A549 (cell line): ENCODE data around the gene PSAPL1.

Experiments used
- MAZ ChIP-seq: fragments of 150-350 bp; IDR thresholded peaks from 2 replicates; pipeline ENCODE4 v1.6.1; 2014; ENCODE audit warnings: antibody characterized with exemption, low read depth, low read length, borderline replicate concordance
- POLR2AphosphoS2 ChIP-seq: conservative IDR thresholded peaks from 2 replicates; pipeline ENCODE4 v1.6.1; 2012; ENCODE audit warnings: low read length, improper control_type of control experiment, inconsistent platforms
- SREBF2 ChIP-seq: fragments of 450-650 bp; IDR thresholded peaks from 2 replicates; pipeline ENCODE4 v1.6.1; 2014; ENCODE audit warnings: mild to moderate bottlenecking, moderate library complexity
- TF ChIP-seq, protein P1 (sequence below): fragments of >200 bp; sonication (Bioruptor Twin); formaldehyde crosslinking; IDR thresholded peaks from 3 replicates; pipeline ENCODE4 v1.5.1; 2016

DNA sequence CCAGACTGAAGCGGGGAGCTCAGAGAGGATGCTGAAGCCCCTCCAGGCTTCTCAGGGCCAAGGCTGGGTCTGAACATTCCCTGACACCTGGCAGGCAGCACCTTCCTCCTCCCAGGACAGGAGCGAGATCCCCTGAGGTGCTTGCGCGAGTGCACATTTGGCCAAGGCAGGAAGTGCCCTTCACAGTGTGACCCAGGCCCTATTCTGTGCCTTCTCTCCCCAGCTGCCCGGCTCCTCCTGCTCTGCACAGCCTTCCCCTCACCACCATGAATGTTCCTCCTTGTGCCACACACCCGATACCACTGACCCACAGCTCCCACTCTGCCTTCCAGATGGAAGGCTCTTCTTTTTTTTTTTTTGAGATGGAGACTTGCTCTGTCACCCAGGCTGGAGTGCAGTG lies 17.1 kb upstream of the PSAPL1 start:
- TF ChIP-seq, protein P1, sequence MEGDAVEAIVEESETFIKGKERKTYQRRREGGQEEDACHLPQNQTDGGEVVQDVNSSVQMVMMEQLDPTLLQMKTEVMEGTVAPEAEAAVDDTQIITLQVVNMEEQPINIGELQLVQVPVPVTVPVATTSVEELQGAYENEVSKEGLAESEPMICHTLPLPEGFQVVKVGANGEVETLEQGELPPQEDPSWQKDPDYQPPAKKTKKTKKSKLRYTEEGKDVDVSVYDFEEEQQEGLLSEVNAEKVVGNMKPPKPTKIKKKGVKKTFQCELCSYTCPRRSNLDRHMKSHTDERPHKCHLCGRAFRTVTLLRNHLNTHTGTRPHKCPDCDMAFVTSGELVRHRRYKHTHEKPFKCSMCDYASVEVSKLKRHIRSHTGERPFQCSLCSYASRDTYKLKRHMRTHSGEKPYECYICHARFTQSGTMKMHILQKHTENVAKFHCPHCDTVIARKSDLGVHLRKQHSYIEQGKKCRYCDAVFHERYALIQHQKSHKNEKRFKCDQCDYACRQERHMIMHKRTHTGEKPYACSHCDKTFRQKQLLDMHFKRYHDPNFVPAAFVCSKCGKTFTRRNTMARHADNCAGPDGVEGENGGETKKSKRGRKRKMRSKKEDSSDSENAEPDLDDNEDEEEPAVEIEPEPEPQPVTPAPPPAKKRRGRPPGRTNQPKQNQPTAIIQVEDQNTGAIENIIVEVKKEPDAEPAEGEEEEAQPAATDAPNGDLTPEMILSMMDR, result no peak
- TF ChIP-seq MAZ (no peak), POLR2AphosphoS2 (no peak), SREBF2 (no peak)
